ENCODE results near the gene DMBX1.

GRCh38 chr1:46491443-46492268 is 2.0 kb downstream of the DMBX1 start:
- TF ChIP-seq CTCF (IDR thresholded peaks at IDR 0.05): no peak
- no peak for TF ChIP-seq POLR2AphosphoS5 (IDR thresholded peaks at IDR 0.05)
